HG03196 (cell line): ENCODE measurements around the gene BZW1.

Experiments used
- ATAC-seq: cut with Tn5 transposase; IDR thresholded peaks from one replicate; pipeline ENCODE4 v1.9.1; 2021; ENCODE audit not compliant: unreplicated experiment

BZW1 gene

DNA sequence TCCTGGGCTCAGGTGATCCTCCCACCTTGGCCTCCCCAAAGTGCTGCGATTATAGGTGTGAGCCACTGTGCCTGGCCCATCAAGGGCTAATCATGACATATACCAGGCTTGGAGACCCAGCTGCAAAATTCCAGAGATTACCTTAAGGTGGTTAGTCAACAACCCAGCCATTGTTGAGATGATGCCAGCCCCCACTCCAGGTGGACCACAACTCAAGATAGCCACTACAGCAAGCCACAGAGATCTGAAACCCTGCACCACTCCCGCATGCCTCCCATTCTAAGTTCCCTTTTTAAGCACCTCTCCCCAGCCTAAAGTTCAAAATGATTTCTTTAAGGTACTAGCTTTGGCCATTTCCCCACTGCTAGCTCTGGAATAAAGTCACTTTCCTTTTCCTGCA lies 57.3 kb downstream of the BZW1 start:
- no peak for ATAC-seq

DNA sequence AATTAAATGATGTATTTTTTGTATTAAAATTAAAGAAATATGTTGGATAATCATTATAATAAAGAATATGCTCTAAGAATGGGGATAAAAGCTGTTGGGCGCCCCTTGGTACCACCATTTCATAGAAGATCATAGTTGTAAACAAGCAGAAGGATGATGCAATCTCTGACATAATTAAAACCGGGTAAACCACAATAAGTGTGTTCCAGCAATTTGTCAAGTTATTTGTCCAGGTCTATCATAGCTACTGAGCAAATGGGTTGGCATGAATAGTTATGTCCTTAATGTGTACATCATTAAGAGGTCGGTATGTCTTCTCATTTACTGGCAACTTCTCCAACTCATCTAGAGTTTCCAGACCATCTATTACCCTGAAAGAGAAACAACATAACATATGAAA lies 59.4 kb downstream of the BZW1 start:
- ATAC-seq, result no peak

DNA sequence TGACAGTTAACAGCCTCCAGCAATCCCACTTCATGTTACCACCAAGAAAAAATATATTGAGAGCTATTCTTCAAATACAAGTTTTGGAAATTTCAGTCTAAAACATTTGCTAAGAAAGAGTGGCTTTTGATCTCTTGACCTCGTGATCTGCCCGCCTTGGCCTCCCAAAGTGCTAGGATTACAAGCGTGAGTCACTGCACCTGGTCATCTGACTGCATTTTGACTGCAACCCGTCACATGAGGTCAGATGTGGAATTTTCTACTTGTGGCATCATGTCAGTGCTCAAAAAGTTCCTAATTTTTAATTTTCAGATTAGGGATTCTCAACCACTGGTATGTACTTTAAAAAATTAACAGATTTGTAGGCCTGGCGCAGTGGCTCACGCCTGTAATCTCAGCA lies 61.9 kb downstream of the BZW1 start:
- no peak for ATAC-seq
